GM03348 (cell line): ENCODE results near the gene SNX9.
"Not testable (repeated sequence)": the region's sequence is repeated elsewhere in the genome, so short reads cannot be mapped to it uniquely, and the experiment has no call there.

ENCODE experiments used
- DNase-seq: peaks from one replicate; pipeline ENCODE4 v3.0.0; 2012; ENCODE audit warnings: low spot score

The SNX9 gene

DNA sequence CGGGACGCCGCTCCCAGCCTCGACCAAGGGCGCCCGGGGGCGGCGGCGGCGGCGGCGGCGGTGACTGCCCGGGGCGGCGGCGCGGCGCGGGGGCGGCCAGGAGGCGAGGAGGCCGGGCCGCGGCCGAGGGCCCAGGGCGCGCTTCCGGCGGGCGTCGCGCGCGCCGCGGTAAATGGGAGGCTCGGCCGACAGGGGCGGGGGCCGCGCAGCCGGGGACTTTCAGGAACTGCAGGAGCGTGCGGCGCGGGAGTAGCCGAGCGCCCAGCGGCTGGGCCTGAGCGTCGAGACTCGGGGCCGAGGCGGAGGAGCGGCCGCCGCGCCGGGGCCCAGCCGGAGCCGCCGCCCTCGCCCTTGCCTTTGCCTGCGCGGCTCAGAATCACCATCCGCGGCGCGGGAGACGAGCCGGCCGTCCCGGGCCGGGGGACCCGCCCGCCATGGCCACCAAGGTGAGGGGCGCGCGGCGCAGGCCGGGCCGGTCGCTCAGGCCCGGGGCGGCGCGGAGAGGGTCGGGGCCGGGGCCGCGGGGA, at the start of gene SNX9:
Gene SNX9, plus strand, starts transcription at position 246 of the 527 bp plus-strand sequence. Its CDS starts 189 bp downstream, at position 435.
- DNase-seq: peak; percentile 88

DNA sequence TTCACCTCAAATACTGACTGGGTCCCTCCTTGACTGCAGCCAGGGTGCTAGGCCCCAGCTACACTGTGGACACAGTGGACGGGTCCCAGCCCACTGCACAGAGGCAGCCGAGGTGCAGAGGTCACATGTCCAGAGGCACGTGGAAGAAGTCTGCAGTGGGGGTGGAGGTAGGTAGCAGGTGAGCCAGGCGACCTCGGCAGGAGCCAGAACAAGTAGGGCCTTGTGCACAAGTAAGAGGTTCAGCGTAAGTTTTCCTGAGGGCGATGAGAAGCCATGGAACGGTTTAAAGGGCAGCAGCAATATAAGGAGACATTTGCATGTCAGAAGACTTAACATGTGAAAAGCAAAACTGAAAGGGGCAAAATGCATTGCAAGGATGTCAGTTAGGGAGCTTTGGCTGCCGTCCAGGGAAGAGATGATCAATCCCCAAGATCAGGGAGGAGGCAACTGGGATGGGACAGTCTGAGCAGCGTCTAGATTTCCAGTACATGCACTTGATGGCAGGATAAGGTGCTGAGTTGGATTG, 49.7 kb upstream of the SNX9 start:
- DNase-seq: no peak

DNA sequence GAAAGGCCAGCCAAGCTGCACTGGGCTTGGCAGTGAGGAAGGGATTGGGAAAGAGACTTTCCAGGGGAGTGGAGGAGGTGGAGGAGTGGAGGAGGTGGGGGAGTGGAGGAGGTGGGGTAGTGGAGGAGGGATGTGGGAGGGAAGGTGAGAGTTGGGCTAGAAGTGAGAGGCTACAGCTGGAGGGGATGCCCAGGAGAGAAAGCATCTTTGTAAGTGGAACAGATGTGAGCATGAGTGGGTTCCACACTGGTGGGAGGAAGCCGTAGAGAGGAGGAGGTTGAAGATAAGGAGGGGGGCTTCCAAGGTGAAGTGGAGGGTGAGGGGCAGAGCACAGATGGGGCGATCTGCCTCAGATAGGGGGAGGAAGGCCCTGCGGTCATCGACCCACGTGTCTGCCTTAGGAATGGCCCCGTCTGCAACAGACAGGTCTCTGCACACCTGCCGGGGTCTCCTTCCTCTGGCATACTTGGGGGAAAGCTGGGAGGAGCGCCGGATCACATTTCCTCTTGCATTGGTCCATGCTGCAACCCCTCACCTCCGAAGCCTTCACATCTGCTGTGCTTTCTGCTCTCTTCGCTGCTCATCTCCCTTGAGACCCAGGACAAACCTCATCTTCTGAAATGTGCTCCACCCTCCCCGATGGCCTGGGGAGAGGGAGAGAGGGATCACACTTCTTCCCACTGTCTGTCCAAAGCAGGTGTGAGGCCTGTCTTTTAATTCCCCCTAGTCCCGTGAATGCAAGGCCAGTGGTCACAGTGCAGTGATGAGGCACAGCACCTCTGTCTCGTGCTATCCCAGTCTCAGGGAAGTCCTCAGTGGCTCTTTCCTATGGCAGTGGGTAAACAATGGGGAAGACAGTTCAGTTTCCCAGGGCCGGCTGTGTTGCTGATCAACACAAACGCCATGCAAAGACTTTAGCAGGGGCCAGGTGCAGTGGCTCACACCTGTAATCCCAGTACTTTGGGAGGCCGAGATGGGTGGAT, 48.6 kb upstream of the SNX9 start:
- DNase-seq: peak; percentile 73

GRCh38 chr6:157775376-157775775, 47.7 kb upstream of the SNX9 start:
- DNase-seq: no peak

- no peak for DNase-seq
Measured at GRCh38 chr6:157777344-157777743, 45.7 kb upstream of the SNX9 start.

DNA sequence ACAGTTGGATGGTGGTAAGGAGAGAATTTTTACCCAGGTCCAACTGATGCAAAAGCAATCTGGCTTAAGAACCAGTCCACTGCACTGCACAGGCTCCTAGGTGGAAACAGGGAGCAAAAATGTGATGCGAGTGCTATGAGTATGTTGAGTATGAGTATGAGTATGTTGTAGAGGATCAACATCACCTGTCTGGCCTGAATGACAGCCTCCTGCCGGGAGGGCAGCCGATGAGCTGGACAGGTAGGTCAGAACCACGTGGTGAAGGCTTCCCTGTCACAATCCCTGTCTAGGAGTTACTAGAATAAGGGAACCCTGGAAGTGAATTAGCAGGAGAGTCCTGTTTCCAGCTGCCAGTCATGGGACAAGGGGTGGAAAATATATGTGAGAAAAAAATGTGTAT, 44.3 kb upstream of the SNX9 start:
- DNase-seq: no peak

GRCh38 chr6:157779705-157780604, 43.1 kb upstream of the SNX9 start:
- peak; percentile 48 for DNase-seq

- DNase-seq: no peak
Measured at GRCh38 chr6:157785636-157786035, 37.4 kb upstream of the SNX9 start.

DNA sequence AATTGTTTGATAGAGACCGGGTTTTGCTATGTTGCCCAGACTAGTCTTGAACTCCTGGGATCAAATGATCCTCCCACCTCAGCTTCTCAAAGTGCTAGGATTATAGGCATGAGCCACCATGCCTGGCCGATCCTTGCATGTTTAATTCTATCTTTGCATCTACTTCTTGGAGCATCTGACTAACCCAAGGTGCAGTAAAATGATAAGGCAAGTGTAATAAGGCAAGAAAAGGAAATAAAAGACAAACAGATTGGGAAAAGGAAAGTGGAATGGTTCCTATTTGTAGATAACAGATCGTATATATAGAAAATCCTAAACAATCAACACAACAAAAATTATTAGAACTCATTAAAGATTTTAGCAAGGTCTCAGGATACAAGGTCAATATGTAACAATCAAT, 36.8 kb upstream of the SNX9 start:
- no peak for DNase-seq

GRCh38 chr6:157787080-157787479, 36.0 kb upstream of the SNX9 start:
- no peak for DNase-seq

DNA sequence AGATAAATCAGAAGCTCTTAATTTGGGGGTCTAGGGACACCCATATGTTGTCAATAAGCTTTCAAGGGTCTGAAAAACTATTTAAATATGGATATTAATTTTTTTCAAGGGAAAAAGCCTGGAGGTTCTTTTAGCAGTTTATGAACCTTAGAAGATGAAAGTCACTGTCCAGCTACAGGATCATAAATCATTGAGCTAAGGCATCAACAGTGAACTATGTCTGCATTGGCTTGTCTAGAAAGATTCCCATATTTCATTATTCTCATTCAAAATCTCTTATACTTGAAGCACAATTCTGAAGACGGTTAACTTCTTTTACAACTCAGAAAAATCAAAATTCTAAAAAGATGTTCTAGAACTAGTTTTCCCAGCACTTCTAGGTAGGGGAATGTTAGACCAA, 34.9 kb upstream of the SNX9 start:
- DNase-seq: no peak

- DNase-seq: no peak
Measured at GRCh38 chr6:157789297-157789696, 33.7 kb upstream of the SNX9 start.

DNA sequence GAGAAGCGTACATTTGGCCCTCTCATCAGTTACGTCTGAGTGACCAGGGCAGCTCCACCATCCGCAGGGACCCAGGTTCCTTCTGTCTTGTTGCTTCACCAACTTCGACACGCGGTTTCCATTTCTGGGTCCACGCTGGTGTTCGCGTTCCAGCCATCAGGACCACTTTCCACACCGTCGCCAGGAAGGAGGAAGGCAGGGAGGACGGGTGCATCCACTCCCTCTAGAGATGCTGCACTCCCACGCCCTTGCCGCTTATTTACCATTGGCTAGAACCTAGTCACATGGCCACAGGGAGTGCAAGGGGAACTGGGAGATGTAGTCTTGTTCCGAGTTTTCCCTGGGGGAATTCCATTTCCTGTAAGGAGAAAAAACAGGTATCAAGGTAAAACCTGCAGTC, 33.2 kb upstream of the SNX9 start:
- no peak for DNase-seq

- DNase-seq: peak; percentile 29
Measured at GRCh38 chr6:157790548-157791160, 32.4 kb upstream of the SNX9 start.

- DNase-seq: no peak
Measured at GRCh38 chr6:157791450-157791849, 31.6 kb upstream of the SNX9 start.

GRCh38 chr6:157792671-157793070, 30.4 kb upstream of the SNX9 start:
- no peak for DNase-seq

DNA sequence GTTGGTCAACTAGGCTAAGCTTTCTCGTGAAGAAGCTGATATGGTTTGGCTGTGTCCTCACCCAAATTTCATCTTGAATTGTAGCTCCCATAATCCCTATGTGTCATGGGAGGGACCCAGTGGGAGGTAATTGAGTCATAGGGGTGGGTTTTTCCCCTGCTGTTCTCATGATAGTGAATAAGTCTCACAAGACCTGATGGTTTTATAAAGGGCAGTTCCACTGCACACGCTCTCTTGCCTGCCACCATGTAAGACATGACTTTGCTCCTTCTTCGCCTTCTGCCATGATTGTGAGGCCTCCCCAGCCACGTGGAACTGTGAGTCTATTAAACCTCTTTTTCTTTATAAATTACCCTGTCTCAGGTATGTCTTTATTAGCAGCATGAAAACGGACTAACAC, 29.0 kb upstream of the SNX9 start:
- not testable (repeated sequence) for DNase-seq

- no peak for DNase-seq
Measured at GRCh38 chr6:157795841-157796240, 27.2 kb upstream of the SNX9 start.

DNA sequence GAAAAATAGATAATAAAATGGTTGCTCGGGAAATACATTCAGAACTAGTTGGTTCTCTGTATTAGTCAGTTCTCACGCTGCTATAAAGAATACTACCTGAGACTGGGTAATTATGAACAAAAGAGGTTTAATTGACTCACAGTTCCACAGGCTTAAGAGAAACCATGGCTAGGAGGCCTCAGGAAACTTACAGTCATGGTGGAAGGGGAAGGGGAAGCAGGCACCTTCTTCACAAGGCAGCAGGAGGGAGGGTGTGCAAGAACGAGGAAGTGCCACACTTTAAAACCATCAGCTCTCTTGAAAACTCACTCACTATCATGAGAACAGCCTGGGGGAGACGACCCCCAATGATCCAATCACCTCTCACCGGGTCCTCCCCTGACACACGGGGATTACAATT, 24.2 kb upstream of the SNX9 start:
- DNase-seq: no peak

DNA sequence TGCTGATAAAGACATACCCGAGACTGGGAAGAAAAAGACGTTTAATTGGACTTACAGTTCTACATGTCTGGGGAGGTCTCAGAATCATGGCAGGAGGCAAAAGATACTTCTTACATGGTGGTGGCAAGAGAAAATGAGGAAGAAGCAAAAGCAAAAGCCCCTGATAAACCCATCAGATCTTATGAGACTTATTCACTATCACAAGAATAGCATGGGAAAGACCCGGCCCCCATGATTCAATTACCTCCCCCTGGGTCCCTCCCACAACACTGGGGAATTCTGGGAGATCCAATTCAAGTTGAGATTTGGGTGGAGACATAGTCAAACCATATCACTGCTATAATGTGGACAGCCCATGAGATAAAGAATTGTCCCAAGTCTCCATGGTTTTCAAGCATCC, 23.5 kb upstream of the SNX9 start:
- not testable (repeated sequence) for DNase-seq

GRCh38 chr6:157800420-157801237, 22.4 kb upstream of the SNX9 start:
- peak; percentile 72 for DNase-seq
